ENCODE results near the gene DIPK1A.

- TF ChIP-seq CTCF (IDR thresholded peaks at IDR 0.05; ENCODE audit: low read length) (no peak), EZH2 (IDR thresholded peaks at IDR 0.05; ENCODE audit: borderline replicate concordance, low read length) (no peak)
These were observed 84.9 kb downstream of the DIPK1A start for GRCh38 chr1:92876351-92876750.
